DMS153 treated with DMSO at 0.1 percent for 48 hours (cell line): ENCODE data around the gene FRMD4A.
"Not testable (repeated sequence)": the region's sequence is repeated elsewhere in the genome, so short reads cannot be mapped to it uniquely, and the experiment has no call there.

Experiments used
- DNase-seq: peaks from one replicate; lab custom pipeline; 2025; ENCODE audit not compliant: unreplicated experiment; lab: John Stamatoyannopoulos, UW

The FRMD4A gene

GRCh38 chr10:14063531-14064285 is 267.0 kb downstream of the FRMD4A start:
- no peak for DNase-seq

GRCh38 chr10:14062528-14063260 is 268.0 kb downstream of the FRMD4A start:
- no peak for DNase-seq

DNA sequence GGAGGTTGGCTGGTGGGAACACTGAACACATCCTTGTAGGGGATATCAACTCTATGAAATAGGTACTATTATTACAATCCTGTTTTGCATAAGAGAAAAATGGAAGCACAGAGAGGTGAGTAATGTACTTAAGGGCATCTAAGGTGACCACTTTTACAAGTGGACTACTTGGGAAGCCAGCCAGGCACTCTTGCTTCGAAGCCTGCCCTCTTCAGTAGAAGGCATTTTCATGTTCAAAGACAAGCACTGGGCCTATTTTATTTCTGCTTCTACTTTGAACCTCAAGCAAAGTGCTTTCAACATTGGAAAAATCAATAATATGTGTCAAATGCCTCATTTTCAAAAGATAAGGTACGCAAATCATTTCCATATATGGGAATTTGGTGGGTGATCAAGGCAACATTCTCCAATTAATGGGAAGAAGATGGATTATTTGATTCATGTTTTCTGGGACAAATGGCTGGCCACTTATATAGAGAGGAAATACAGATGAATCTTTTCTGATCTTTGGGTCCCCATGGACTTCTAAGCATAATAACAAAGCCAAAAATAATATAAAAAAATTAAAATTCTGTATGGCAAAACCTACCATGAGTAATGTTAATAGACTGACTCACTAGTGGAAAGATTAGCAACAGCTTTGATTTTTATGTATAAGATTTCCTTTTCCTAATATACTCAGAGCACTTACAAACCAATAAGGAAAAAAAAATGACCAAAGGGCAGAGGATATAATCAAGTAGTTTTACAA is 270.2 kb downstream of the FRMD4A start:
- no peak for DNase-seq

DNA sequence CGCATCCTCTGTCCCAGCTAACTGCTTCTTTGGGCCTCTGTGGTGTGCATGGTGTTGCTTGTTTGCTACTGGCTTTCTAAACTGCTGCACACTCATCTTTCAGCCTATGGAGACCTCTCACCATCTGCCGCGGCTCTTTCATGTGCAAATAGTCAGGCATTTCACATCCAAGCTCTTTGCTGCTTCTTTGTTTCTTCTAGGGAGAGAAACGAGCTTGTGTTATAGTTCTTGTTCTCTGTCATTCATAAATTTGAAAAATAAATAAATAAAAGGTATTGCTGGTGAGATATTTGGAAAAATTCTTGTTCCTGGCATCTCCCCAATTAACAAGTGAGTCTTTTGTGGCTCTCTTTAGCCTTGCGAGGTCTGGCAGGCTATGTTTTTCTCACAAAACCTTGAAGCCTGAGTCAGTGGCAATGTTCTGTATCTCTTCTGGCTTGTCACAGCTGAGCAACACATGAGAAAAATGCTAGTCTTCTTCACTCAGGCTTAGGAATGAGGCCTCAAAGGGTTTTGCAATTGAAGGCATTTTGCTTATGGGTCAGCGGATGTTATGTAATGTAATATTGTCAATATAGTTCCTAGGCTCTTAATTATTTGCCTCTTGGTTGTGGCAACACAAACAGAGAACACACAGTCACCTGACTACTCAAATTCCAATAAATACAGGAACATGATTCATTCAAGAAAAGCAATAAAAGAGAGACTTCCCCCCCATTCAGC is 274.0 kb downstream of the FRMD4A start:
- DNase-seq = no peak

DNA sequence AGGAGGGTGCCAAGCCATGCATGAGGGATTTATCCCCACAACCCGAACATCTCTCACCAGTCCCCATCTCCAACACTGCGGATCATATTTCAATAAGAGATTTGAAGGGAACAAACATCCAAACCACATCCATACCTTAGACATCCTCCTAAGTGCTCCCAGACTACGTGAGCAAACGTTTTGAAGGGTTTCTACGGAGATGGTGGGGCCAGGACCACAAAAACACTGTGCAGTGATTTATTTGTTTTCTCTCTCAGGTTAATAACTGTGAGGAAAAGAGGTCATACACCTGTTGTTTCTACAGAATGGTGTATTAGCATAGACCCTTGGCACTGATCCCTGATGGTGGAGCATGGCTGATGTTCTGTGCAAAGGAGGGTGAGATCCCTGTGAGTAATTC is 277.8 kb downstream of the FRMD4A start:
- no peak for DNase-seq

- no peak for DNase-seq
These were observed 280.1 kb downstream of the FRMD4A start for GRCh38 chr10:14050598-14050997.

GRCh38 chr10:14048930-14049613 is 281.7 kb downstream of the FRMD4A start:
- DNase-seq = no peak

GRCh38 chr10:14047431-14047830 is 283.3 kb downstream of the FRMD4A start:
- no peak for DNase-seq

DNA sequence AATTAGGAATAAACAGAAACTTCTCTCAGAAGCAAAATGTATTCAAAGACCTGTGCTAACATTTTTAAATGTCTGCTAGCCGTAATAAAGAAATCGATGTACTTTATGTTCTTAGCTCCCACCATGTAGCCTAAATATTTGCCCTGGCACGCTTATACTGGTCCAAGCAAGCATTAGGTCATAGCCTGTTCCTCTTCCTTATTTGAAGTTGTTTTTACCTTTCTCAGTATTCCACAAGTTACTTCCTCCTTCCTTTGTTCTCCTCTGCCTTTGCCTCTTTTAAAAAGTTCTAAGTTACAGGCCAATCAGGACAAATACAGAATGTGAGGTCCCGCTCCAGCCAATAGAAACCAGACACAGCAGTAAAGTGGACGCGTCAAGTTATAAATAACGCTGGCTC is 288.7 kb downstream of the FRMD4A start:
- not testable (repeated sequence) for DNase-seq

GRCh38 chr10:14040787-14041631 is 289.7 kb downstream of the FRMD4A start:
- no peak for DNase-seq

DNA sequence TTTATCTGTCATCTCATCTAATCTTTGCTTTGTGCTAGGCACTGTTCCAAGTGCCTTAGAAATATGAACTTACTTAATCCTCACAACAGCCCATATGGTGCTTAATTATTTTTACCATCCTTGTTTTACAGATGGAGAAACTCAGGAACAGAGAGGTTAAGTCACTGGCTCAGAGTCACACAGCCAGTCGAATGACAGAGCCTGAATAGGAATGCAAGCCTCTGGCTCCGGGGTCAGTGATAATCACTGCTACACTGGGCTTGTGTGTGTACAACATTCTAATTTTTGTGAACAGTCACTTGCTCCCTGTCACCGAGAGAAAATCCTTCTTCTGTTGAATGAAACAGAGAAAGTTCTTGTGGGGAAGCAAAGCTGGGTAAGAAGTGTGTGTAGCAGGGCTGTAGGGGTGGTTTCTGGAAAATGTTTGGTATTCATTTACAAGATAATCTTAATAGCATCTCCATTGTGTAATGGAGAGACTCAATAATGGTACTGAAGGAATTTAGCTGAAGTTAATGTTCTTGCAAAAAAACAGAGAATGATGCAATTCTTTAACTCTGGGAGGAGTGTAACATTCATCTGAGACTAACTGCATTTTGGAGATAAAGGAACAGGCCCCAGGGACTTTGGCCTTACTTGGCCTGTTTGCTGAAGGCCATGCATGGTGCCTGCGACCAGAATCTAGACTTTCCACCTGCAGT is 290.6 kb downstream of the FRMD4A start:
- DNase-seq = no peak

- DNase-seq = no peak
These were observed 294.5 kb downstream of the FRMD4A start for GRCh38 chr10:14036233-14036632.

DNA sequence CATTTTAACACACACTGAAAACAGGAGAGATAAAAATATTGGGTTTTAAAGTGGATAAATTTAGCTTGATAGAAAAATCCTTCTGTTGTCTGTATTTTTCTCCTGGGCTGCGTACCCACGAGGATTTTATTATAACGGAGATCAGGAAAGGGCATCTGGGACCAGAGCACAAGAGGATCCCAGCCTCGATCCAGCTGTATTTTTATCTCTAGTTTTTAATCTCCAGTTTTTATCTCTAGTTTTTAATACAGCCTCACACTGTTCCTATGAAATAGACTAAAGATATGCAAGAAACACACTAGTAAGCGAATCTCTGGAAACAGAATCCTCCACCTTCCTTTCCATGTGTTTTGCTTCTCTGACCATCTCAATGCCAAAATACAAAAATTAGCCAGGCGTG is 295.2 kb downstream of the FRMD4A start:
- no peak for DNase-seq

- no peak for DNase-seq
These were observed 298.2 kb downstream of the FRMD4A start for GRCh38 chr10:14032406-14032998.

DNA sequence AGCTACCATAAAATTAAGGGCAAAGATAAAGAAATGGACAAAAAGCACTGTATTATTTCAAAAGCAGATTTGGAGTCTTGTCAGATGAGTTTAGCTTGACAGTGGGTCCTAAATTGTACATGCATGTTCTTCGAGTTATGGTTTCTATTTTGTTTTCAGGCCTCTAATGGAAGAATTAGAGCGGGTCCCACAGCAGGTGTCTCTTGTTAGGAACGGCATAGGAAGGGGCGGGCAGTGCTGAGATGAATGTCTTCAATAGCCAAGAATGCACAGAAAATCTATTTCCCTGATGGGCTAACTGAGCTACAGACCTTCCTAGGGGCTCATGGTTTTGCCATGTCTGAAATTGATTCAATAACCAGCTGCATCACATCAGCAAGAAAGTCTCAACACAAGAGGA is 304.4 kb downstream of the FRMD4A start:
- no peak for DNase-seq

- no peak for DNase-seq
These were observed 305.2 kb downstream of the FRMD4A start for GRCh38 chr10:14025283-14026189.

DNA sequence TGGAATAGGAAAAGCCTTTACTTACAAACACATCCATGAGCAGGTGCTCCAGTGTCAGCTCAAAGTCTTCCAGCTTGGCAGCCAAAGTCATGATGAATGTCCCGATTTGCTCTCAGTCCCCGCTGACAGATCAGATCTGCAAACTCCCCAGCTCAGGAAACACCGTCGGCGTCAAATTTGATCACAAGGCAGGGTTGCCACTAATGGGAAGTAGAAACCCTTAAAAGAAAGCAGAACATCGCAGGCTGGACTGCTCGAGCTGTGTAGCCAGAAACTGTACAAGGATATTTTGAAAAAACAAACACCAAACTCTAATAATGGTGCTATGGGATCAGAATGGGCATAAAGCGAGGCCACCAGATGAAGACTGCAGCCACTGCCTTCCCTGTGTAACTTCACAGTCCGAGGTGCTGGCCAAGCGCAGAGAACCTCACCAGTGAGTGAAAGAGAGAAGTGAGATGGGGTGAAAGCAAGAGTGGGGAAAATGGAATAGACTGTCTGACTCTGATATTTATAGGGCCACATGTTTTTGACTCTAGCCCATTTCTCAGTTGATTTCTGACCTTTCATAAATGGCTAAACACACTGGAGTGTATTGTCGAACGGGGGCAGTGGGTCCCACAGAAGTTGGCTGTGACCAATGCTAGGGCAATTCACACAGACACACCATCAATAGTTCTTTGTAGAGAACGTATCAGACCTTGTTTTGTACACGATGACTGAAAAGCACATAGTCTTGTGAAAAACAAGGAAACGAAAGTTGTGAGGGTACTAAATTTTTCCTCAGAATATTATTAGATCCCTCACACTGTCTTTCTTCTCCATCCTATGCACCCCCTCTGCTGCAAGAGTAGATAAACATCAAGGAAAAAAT is 306.2 kb downstream of the FRMD4A start:
- DNase-seq = no peak
